Esophagus mucosa (tissue), 1 donor: Measurements from ENCODE around the gene ACCS. TPM values are rescaled to one million over a fixed set of nuclear protein-coding genes. Genes with fewer than 3 reads are reported as not detected.

Experiments used
- total RNA-seq: library from RNA; stranded (reverse); gene quantifications from one replicate; pipeline ENCODE4 v1.2.4, GENCODE V29; 2023
- donor health status: DM: yes; HTN: yes; CAD: no.

The ACCS gene
- total RNA-seq, 1 donor from 2014 or later = 5.9 TPM

Other genes with a start within 250 kb of the ACCS start
- gene ALKBH3, start 185.4 kb upstream of the ACCS start, total RNA-seq = 31.9 TPM
- gene C11orf96, start 123.6 kb upstream of the ACCS start, total RNA-seq = 2.7 TPM
- not detected for gene ACCSL, start 18.3 kb upstream of the ACCS start, total RNA-seq
- gene EXT2, start 29.4 kb downstream of the ACCS start, total RNA-seq = 28.8 TPM
- gene ALX4, start 243.9 kb downstream of the ACCS start, total RNA-seq = not detected